PFSK-1 (cell line): ENCODE measurements around the gene C14orf119.

Experiments
- FOXP2 ChIP-seq: optimal IDR thresholded peaks from 2 replicates; pipeline ENCODE3; 2011; ENCODE audit warnings: borderline replicate concordance, control low read depth, inconsistent platforms; ENCODE audit not compliant: insufficient read depth; ENCODE audit errors: extremely low read length, extremely low read depth
- POLR2AphosphoS5 ChIP-seq: IDR thresholded peaks from 2 replicates; pipeline ENCODE4 v1.6.1; 2012; ENCODE audit warnings: low read depth, mild to moderate bottlenecking, control low read depth, low read length, moderate library complexity
- REST ChIP-seq, 2 experiments: IDR thresholded peaks; 2 replicates each; pipeline versions ENCODE4 v1.6.1 to v1.8.0; 2011 to 2012; ENCODE audit warnings: low read depth in 2 of 2, low read length in 2 of 2, control low read depth in 1 of 2, inconsistent platforms in 1 of 2, mild to moderate bottlenecking in 1 of 2, moderate library complexity in 1 of 2; ENCODE audit not compliant: insufficient read depth in 1 of 2
- SIN3A ChIP-seq: IDR thresholded peaks from 2 replicates; pipeline ENCODE4 v1.6.1; 2012; ENCODE audit warnings: mild to moderate bottlenecking, low read length, moderate library complexity, borderline replicate concordance; ENCODE audit not compliant: insufficient read depth
- TAF1 ChIP-seq: IDR thresholded peaks from 2 replicates; pipeline ENCODE4 v1.6.1; 2012; ENCODE audit warnings: low read length, control low read depth, borderline replicate concordance; ENCODE audit not compliant: insufficient read depth

GRCh38 chr14:23066368-23066767 is 28.9 kb upstream of the C14orf119 start:
- TF ChIP-seq REST (IDR thresholded peaks at IDR 0.05; ENCODE audit: insufficient read depth in 1 of 2, low read depth in 2 of 2, low read length in 2 of 2) (no peak), POLR2AphosphoS5 (no peak), SIN3A (no peak), TAF1 (no peak), FOXP2 (no peak)
